Gastrocnemius medialis (tissue), 4 donors: Measurements from ENCODE around the gene ZBTB12.

Experiments
- POLR2A ChIP-seq, 2 donors: fragments of 450-650 bp; IDR thresholded peaks; one replicate each; pipeline ENCODE4 v1.6.1; 2017; ENCODE audit warnings: antibody characterized with exemption in 2 of 2, mild to moderate bottlenecking in 2 of 2, moderate library complexity in 2 of 2
- TF ChIP-seq, protein P1 (sequence below), 5 experiments: fragments of 450-650 bp in 3 of 5; fragments of 200-600 bp in 2 of 5; sonication (generic) in 2 of 5; IDR thresholded peaks in 4 of 5; conservative IDR thresholded peaks in 1 of 5; 1 replicate in 4 of 5; 2 replicates in 1 of 5; pipeline ENCODE4 v1.5.1; 2016 to 2019; ENCODE audit warnings: antibody characterized with exemption in 5 of 5, mild to moderate bottlenecking in 3 of 5, moderate library complexity in 3 of 5

DNA sequence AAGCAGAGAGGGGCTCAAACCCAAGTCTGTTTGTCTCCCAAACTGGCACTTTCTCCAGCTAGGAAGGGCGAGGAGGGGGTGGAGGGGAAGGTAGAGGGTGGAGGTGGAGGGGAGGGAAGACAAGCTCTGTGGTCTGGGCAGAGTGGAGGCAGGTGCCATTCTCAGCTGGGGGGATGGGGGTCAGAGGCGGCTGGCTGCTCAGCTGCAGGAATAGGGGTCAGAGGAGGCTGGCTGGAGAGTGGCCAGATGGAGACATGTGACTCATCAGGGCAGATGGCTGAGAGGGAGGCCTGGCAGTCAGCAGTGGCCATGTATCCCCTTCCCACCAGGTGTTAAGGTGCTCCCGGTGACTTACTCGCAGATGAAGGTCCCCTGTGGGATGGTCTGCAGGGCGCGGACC, 19.5 kb downstream of the ZBTB12 start:
- TF ChIP-seq, protein P1, sequence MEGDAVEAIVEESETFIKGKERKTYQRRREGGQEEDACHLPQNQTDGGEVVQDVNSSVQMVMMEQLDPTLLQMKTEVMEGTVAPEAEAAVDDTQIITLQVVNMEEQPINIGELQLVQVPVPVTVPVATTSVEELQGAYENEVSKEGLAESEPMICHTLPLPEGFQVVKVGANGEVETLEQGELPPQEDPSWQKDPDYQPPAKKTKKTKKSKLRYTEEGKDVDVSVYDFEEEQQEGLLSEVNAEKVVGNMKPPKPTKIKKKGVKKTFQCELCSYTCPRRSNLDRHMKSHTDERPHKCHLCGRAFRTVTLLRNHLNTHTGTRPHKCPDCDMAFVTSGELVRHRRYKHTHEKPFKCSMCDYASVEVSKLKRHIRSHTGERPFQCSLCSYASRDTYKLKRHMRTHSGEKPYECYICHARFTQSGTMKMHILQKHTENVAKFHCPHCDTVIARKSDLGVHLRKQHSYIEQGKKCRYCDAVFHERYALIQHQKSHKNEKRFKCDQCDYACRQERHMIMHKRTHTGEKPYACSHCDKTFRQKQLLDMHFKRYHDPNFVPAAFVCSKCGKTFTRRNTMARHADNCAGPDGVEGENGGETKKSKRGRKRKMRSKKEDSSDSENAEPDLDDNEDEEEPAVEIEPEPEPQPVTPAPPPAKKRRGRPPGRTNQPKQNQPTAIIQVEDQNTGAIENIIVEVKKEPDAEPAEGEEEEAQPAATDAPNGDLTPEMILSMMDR (IDR thresholded peaks at IDR 0.05 in 4 of 5, conservative IDR thresholded peaks at IDR 0.05 in 1 of 5) = no peak
- no peak for TF ChIP-seq POLR2A (IDR thresholded peaks at IDR 0.05)
